ENCODE data around the gene BMP6.

- TF ChIP-seq REST (IDR thresholded peaks at IDR 0.05; ENCODE audit: insufficient read depth in 1 of 2, low read depth in 2 of 2, low read length in 1 of 2) (no peak), CTCF (IDR thresholded peaks at IDR 0.05) (no peak), POLR2AphosphoS5 (IDR thresholded peaks at IDR 0.05; ENCODE audit: low read depth, low read length) (no peak)
Observed at GRCh38 chr6:7920425-7920824, 194.5 kb downstream of the BMP6 start.
